Heart left ventricle (tissue), 13 donors: ENCODE measurements around the gene FARP1.

ENCODE experiments used
- POLR2A ChIP-seq, 2 donors: fragments of 450-650 bp; IDR thresholded peaks; one replicate each; pipeline ENCODE4 v1.6.1; 2017; ENCODE audit warnings: antibody characterized with exemption in 2 of 2, mild to moderate bottlenecking in 2 of 2, moderate library complexity in 2 of 2
- TF ChIP-seq, protein P1 (sequence below), 12 donors: fragments of 200-600 bp; sonication (generic) in 4 of 12; IDR thresholded peaks; one replicate each; pipeline versions ENCODE4 v1.5.0 to v1.8.0; 2018 to 2022; ENCODE audit warnings: antibody characterized with exemption in 12 of 12, mild to moderate bottlenecking in 5 of 12
- donor health status: ischemic (EF 13 %, LVEDD 7.1; RV severe dilation, severe dysfunction).
- donor health status: DM: no; HTN: yes; CAD: no.
- donor health status: DM: no; HTN: no; CAD: no.
- donor health status: ischemic (EF 25% LVEDD 6.9; RV normal size, moderate dysfunction).
- donor health status: ischemic (EF 25% LVEDD 5.7; RV mildly dilated, moderate dysfunction).
- donor health status: ischemic (EF 35%, LVEDD 5.7; RV mildly dilated, moderate dysfunction).
- donor health status: nonischemic (EF 11% LVEDD 7.7; RV severe dilation, severe dysfunction).
- donor health status: DM: yes; HTN: yes; CAD: no.
- donor health status: PGD.
- donor health status: ischemic (EF 29% LVEDD 5.4; RV normal size, mild dysfunction).
- donor health status: nonischemic (EF 23%, LVEDD 6.1; RV moderate dilation, normal function).

DNA sequence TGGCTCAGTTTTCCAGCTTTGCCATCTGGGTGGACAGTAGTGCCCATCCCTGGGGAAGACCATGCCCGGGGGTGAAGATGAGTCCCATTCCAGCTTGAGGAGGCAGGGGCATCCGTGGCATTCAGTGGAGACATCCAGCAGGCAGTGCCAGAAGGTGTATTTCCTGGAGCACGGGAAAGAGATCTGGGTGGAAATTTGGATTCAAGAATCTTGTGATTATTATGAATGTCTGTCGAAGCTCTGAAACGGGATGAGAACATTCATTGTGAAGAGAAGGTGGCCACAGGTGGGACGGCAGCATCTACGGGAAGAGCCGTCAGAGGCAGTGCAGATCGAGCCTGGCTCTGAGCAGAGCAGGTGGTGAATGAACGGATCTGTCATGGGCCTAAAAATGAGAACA is 201.5 kb downstream of the FARP1 start:
- TF ChIP-seq, protein P1, sequence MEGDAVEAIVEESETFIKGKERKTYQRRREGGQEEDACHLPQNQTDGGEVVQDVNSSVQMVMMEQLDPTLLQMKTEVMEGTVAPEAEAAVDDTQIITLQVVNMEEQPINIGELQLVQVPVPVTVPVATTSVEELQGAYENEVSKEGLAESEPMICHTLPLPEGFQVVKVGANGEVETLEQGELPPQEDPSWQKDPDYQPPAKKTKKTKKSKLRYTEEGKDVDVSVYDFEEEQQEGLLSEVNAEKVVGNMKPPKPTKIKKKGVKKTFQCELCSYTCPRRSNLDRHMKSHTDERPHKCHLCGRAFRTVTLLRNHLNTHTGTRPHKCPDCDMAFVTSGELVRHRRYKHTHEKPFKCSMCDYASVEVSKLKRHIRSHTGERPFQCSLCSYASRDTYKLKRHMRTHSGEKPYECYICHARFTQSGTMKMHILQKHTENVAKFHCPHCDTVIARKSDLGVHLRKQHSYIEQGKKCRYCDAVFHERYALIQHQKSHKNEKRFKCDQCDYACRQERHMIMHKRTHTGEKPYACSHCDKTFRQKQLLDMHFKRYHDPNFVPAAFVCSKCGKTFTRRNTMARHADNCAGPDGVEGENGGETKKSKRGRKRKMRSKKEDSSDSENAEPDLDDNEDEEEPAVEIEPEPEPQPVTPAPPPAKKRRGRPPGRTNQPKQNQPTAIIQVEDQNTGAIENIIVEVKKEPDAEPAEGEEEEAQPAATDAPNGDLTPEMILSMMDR (IDR thresholded peaks at IDR 0.05), result no peak
- no peak for TF ChIP-seq POLR2A (IDR thresholded peaks at IDR 0.05)
